NCI-H460 (cell line): ENCODE measurements around the gene SLC5A7. TPM values are rescaled to one million over a fixed set of nuclear protein-coding genes. Genes with fewer than 3 reads are reported as not detected.

Source experiments
- DNase-seq: peaks from one replicate; pipeline ENCODE4 v3.0.0-alpha.2; 2016; ENCODE audit warnings: low read depth; ENCODE audit errors: extremely low read depth
- polyA plus RNA-seq: library from polyadenylated mRNA; depleted of rRNA; stranded (reverse); fragments of >200 nt; gene quantifications from 2 replicates; pipeline ENCODE4 v1.2.3, GENCODE V29; 2014; cell fraction: nucleus; rRNA removed
- total RNA-seq: library from RNA; depleted of rRNA; stranded (reverse); fragments of >200 nt; shearing (Covaris generic); gene quantifications from 2 replicates; pipeline ENCODE4 v1.2.3, GENCODE V29; 2014; rRNA removed

SLC5A7 gene
- not detected in 2 replicates for total RNA-seq
- not detected in 2 replicates for polyA plus RNA-seq

- DNase-seq: no peak
These were observed at the start of gene SLC5A7 for GRCh38 chr2:107986278-107987217. SLC5A7 (plus strand) TSS chr2:107986524; CDS start chr2:107988156, 1,632 bp downstream.

GRCh38 chr2:107961395-107961794 is 24.9 kb upstream of the SLC5A7 start:
- no peak for DNase-seq

- DNase-seq: no peak
These were observed 22.1 kb upstream of the SLC5A7 start for GRCh38 chr2:107964185-107964584.

- no peak for DNase-seq
These were observed 1.6 kb upstream of the SLC5A7 start for GRCh38 chr2:107984707-107985106.

- no peak for DNase-seq
These were observed 1.8 kb downstream of the SLC5A7 start for GRCh38 chr2:107988108-107988507.

GRCh38 chr2:107989445-107989844 is 3.1 kb downstream of the SLC5A7 start:
- DNase-seq: no peak

GRCh38 chr2:107990718-107991117 is 4.4 kb downstream of the SLC5A7 start:
- no peak for DNase-seq

GRCh38 chr2:107992069-107992468 is 5.7 kb downstream of the SLC5A7 start:
- no peak for DNase-seq

- DNase-seq: no peak
These were observed 12.8 kb downstream of the SLC5A7 start for GRCh38 chr2:107999158-107999557.

- no peak for DNase-seq
These were observed 24.7 kb downstream of the SLC5A7 start for GRCh38 chr2:108010912-108011591.

- no peak for DNase-seq
These were observed 27.0 kb downstream of the SLC5A7 start for GRCh38 chr2:108013305-108013704.

GRCh38 chr2:108022628-108023027 is 36.3 kb downstream of the SLC5A7 start:
- no peak for DNase-seq

GRCh38 chr2:108023776-108024175 is 37.5 kb downstream of the SLC5A7 start:
- DNase-seq: no peak

- DNase-seq: no peak
These were observed 39.9 kb downstream of the SLC5A7 start for GRCh38 chr2:108026092-108026794.

- DNase-seq: no peak
These were observed 43.2 kb downstream of the SLC5A7 start for GRCh38 chr2:108029496-108029895.

GRCh38 chr2:108029912-108030311 is 43.6 kb downstream of the SLC5A7 start:
- DNase-seq: no peak

GRCh38 chr2:108031471-108031941 is 45.2 kb downstream of the SLC5A7 start:
- DNase-seq: no peak

GRCh38 chr2:108034843-108035242 is 48.5 kb downstream of the SLC5A7 start:
- DNase-seq: no peak

- DNase-seq: no peak
These were observed 62.4 kb downstream of the SLC5A7 start for GRCh38 chr2:108048752-108049151.

- DNase-seq: no peak
These were observed 72.3 kb downstream of the SLC5A7 start for GRCh38 chr2:108058576-108059137.
